ENCODE measurements around the gene SIN3B. TPM values are rescaled to one million over a fixed set of nuclear protein-coding genes. Genes with fewer than 3 reads are reported as not detected.

The SIN3B gene
- total RNA-seq, 1 donor, result 24.2 TPM

GRCh38 chr19:16912780-16913179 lies 83.6 kb downstream of the SIN3B start:
- Histone ChIP-seq H3K36me3 (ENCODE audit: insufficient read depth, low read length) (no peaks in the 10 kb centered on the region), H3K4me3 (ENCODE audit: insufficient read depth, low read length) (no peak overlapping the region), H2AFZ (ENCODE audit: low read length) (no peak overlapping the region), H3K4me1 (ENCODE audit: insufficient read depth, low read length) (no peaks in the 10 kb centered on the region), H4K20me1 (ENCODE audit: insufficient read depth, low read length) (no peaks in the 10 kb centered on the region), H3K79me2 (ENCODE audit: insufficient read depth, low read length) (no peaks in the 10 kb centered on the region), H3K4me2 (ENCODE audit: insufficient read depth, low read length) (no peak overlapping the region), H3K27me3 (ENCODE audit: insufficient read depth, low read length) (peaks cover 3% of the 10 kb centered on the region), H3K27ac (ENCODE audit: low read depth, low read length) (no peak overlapping the region), H3K9me3 (ENCODE audit: low read depth, low read length) (peaks cover 11% of the 10 kb centered on the region)
- DNase-seq (ENCODE audit: insufficient read length, low spot score, missing footprints), result no peak
- no peak for TF ChIP-seq CTCF (IDR thresholded peaks at IDR 0.05; ENCODE audit: extremely low read depth, low read depth, low read length)

DNA sequence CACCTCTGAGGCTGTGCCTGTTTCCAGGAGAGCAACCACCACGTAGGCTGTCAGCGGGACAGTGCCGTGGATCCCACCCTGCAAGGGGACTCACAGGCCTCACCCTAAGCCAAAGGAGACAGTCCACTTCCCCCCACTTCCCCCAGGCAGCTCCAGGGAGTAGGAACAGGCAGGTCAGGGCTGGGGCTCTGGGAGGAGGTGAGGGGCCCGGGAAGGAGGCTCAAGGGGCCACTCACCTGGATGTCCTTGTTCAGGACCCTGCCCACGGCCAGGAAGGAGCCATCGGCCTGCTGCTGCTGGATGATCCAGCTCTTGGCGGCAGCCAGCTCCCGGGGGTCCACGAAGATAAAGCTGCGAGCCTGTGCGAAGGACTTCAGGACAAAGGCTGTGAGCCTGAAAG lies 85.2 kb downstream of the SIN3B start:
- Histone ChIP-seq H4K20me1 (ENCODE audit: insufficient read depth, low read length) (no peaks in the 10 kb centered on the region), H3K4me1 (ENCODE audit: insufficient read depth, low read length) (no peaks in the 10 kb centered on the region), H3K27ac (ENCODE audit: low read depth, low read length) (no peak overlapping the region), H3K4me2 (ENCODE audit: insufficient read depth, low read length) (no peak overlapping the region), H3K27me3 (ENCODE audit: insufficient read depth, low read length) (peaks cover 3% of the 10 kb centered on the region), H3K79me2 (ENCODE audit: insufficient read depth, low read length) (no peaks in the 10 kb centered on the region), H2AFZ (ENCODE audit: low read length) (no peak overlapping the region), H3K36me3 (ENCODE audit: insufficient read depth, low read length) (no peaks in the 10 kb centered on the region), H3K9me3 (ENCODE audit: low read depth, low read length) (peaks cover 11% of the 10 kb centered on the region), H3K4me3 (ENCODE audit: insufficient read depth, low read length) (no peak overlapping the region)
- TF ChIP-seq CTCF (IDR thresholded peaks at IDR 0.05; ENCODE audit: extremely low read depth, low read depth, low read length), result no peak
- DNase-seq (ENCODE audit: insufficient read length, low spot score, missing footprints), result no peak

- Histone ChIP-seq H3K27ac (ENCODE audit: low read depth, low read length) (no peak overlapping the region), H3K9me3 (ENCODE audit: low read depth, low read length) (peaks cover 11% of the 10 kb centered on the region), H3K79me2 (ENCODE audit: insufficient read depth, low read length) (no peaks in the 10 kb centered on the region), H3K36me3 (ENCODE audit: insufficient read depth, low read length) (no peaks in the 10 kb centered on the region), H2AFZ (ENCODE audit: low read length) (no peak overlapping the region), H3K27me3 (ENCODE audit: insufficient read depth, low read length) (peaks cover 3% of the 10 kb centered on the region), H4K20me1 (ENCODE audit: insufficient read depth, low read length) (no peaks in the 10 kb centered on the region), H3K4me3 (ENCODE audit: insufficient read depth, low read length) (no peak overlapping the region), H3K4me2 (ENCODE audit: insufficient read depth, low read length) (no peak overlapping the region), H3K4me1 (ENCODE audit: insufficient read depth, low read length) (no peaks in the 10 kb centered on the region)
- peak; percentile 51 for DNase-seq (ENCODE audit: insufficient read length, low spot score, missing footprints)
- no peak for TF ChIP-seq CTCF (IDR thresholded peaks at IDR 0.05; ENCODE audit: extremely low read depth, low read depth, low read length)
Measured at GRCh38 chr19:16915135-16915534, 85.9 kb downstream of the SIN3B start.

- H3K27ac ChIP-seq (ENCODE audit: low read depth, low read length), result no peak overlapping the region
- H4K20me1 ChIP-seq (ENCODE audit: insufficient read depth, low read length), result no peaks in the 10 kb centered on the region
- no peaks in the 10 kb centered on the region for H3K79me2 ChIP-seq (ENCODE audit: insufficient read depth, low read length)
- no peak overlapping the region for H2AFZ ChIP-seq (ENCODE audit: low read length)
- H3K4me3 ChIP-seq (ENCODE audit: insufficient read depth, low read length), result no peak overlapping the region
- H3K36me3 ChIP-seq (ENCODE audit: insufficient read depth, low read length), result no peaks in the 10 kb centered on the region
- no peak for DNase-seq (ENCODE audit: insufficient read length, low spot score, missing footprints)
- no peak for TF ChIP-seq CTCF (IDR thresholded peaks at IDR 0.05; ENCODE audit: extremely low read depth, low read depth, low read length)
- peaks cover 11% of the 10 kb centered on the region for H3K9me3 ChIP-seq (ENCODE audit: low read depth, low read length)
- peaks cover 3% of the 10 kb centered on the region for H3K27me3 ChIP-seq (ENCODE audit: insufficient read depth, low read length)
- no peak overlapping the region for H3K4me2 ChIP-seq (ENCODE audit: insufficient read depth, low read length)
- no peaks in the 10 kb centered on the region for H3K4me1 ChIP-seq (ENCODE audit: insufficient read depth, low read length)
Measured at GRCh38 chr19:16915734-16916133, 86.5 kb downstream of the SIN3B start.
